Kidney (tissue), 14 donors: ENCODE results near the gene SLC2A1. TPM values are rescaled to one million over a fixed set of nuclear protein-coding genes. Genes with fewer than 3 reads are reported as not detected.

ENCODE experiments used
- DNase-seq, 5 donors: peaks; one replicate each; pipeline ENCODE4 v3.0.0-alpha.2; 2013 to 2020
- FAIRE-seq: peaks from 2 replicates; lab custom pipeline; 2012; peaks lifted over from hg19 to GRCh38; lab: Jason Lieb, UNC
- H3K27ac ChIP-seq, 2 donors: one replicate each; pipeline ENCODE4 v1.7.0; 2013; ENCODE audit warnings: low read depth in 2 of 2, low read length in 2 of 2, inconsistent platforms in 1 of 2
- H3K27me3 ChIP-seq: one replicate; pipeline ENCODE4 v1.7.1; 2013; ENCODE audit warnings: low read length, inconsistent platforms; ENCODE audit not compliant: control insufficient read depth, insufficient read depth
- H3K36me3 ChIP-seq, 3 donors: one replicate each; pipeline versions ENCODE4 v1.7.0 to v1.7.1; 2013; ENCODE audit warnings: low read length in 3 of 3, control low read depth in 1 of 3, inconsistent platforms in 1 of 3; ENCODE audit not compliant: insufficient read depth in 3 of 3, control insufficient read depth in 2 of 3
- H3K4me1 ChIP-seq, 3 donors: one replicate each; pipeline versions ENCODE4 v1.7.0 to v1.7.1; 2013; ENCODE audit warnings: low read length in 3 of 3, inconsistent platforms in 1 of 3, low read depth in 1 of 3; ENCODE audit not compliant: control insufficient read depth in 2 of 3, insufficient read depth in 2 of 3
- H3K4me3 ChIP-seq, 3 donors: one replicate each; pipeline versions ENCODE4 v1.7.0 to v1.8.1; 2013; ENCODE audit warnings: low read length in 3 of 3, control low read depth in 1 of 3, inconsistent platforms in 1 of 3
- H3K9ac ChIP-seq, 3 donors: one replicate each; pipeline versions ENCODE4 v1.7.0 to v1.7.1; 2013; ENCODE audit warnings: low read length in 3 of 3, control low read depth in 1 of 3, inconsistent platforms in 1 of 3
- H3K9me3 ChIP-seq, 3 donors: one replicate each; pipeline versions ENCODE4 v1.7.0 to v1.7.1; 2013; ENCODE audit warnings: low read length in 3 of 3, control low read depth in 1 of 3, inconsistent platforms in 1 of 3; ENCODE audit not compliant: control insufficient read depth in 2 of 3, insufficient read depth in 1 of 3
- CTCF ChIP-seq: IDR thresholded peaks from 3 replicates; pipeline ENCODE4 v1.5.1; 2012; ENCODE audit warnings: mild to moderate bottlenecking, moderate library complexity, borderline replicate concordance; ENCODE audit not compliant: insufficient read depth; ENCODE audit errors: extremely low read depth
- intact Hi-C: fragments of 100-400 bp; cut with DNase I; formaldehyde crosslinking; loops from one replicate; pipeline ENCODE4 v1.11.1; 2022
- polyA plus RNA-seq: library from polyadenylated mRNA; stranded (reverse); fragments of 350-450 nt; fragmentation: Illumina TruSeq; extraction: RNeasy Lipid Tissue Mini Kit (QIAGEN cat#74804); gene quantifications from one replicate; pipeline ENCODE4 v1.2.3, GENCODE V29; 2014; ENCODE audit warnings: low read depth, low replicate concordance; ENCODE audit not compliant: insufficient read depth
- total RNA-seq: library from RNA; stranded (reverse); fragmentation: NEBNext Ultra II Directional; extraction: Animal tissue kit (Norgen Biotek cat#: 25700); gene quantifications from one replicate; pipeline ENCODE4 v1.2.1, GENCODE V29; 2021
- donor health status: control.
- donor health status: control.
- donor health status: control.
- donor health status: control.
- donor health status: control.
- donor health status: DM: yes; HTN: yes; CAD: no.
- donor health status: Normal renal cell carcinoma (clear cell type).

SLC2A1 gene
- total and polyA plus RNA-seq, 2 donors from 2014 or later: 28.6 to 55.9 TPM

- H3K9ac ChIP-seq: no peak overlapping the region
- no peak for TF ChIP-seq CTCF
- H3K4me1 ChIP-seq: no peaks in the 10 kb centered on the region
- H3K4me3 ChIP-seq: no peak overlapping the region
- H3K9me3 ChIP-seq: no peaks in the 10 kb centered on the region
- H3K27me3 ChIP-seq: no peaks in the 10 kb centered on the region
- no peaks in the 10 kb centered on the region for H3K36me3 ChIP-seq
- FAIRE-seq (no peak), DNase-seq (no peak)
- no peak overlapping the region for H3K27ac ChIP-seq
- intact Hi-C loops: no loop called here
These were observed 24.0 kb upstream of the SLC2A1 start for GRCh38 chr1:42982641-42983040.

GRCh38 chr1:42981871-42982270 is 23.2 kb upstream of the SLC2A1 start:
- Histone ChIP-seq H3K4me1 (no peaks in the 10 kb centered on the region), H3K36me3 (no peaks in the 10 kb centered on the region), H3K4me3 (no peak overlapping the region), H3K9ac (no peak overlapping the region), H3K9me3 (no peaks in the 10 kb centered on the region), H3K27ac (no peak overlapping the region), H3K27me3 (no peaks in the 10 kb centered on the region)
- TF ChIP-seq CTCF: no peak
- intact Hi-C loops: no loop called here
- no peak for FAIRE-seq
- DNase-seq: no peak

- no peaks in the 10 kb centered on the region for H3K27me3 ChIP-seq
- H3K9ac ChIP-seq: no peak overlapping the region
- intact Hi-C loops: no loop called here
- DNase-seq: no peak
- H3K4me1 ChIP-seq: no peaks in the 10 kb centered on the region
- H3K4me3 ChIP-seq: no peak overlapping the region
- H3K36me3 ChIP-seq: no peaks in the 10 kb centered on the region
- FAIRE-seq: no peak
- TF ChIP-seq CTCF: no peak
- H3K9me3 ChIP-seq: no peaks in the 10 kb centered on the region
- no peak overlapping the region for H3K27ac ChIP-seq
These were observed 22.7 kb upstream of the SLC2A1 start for GRCh38 chr1:42981255-42981805.
